GM19397 (cell line): Measurements from ENCODE around the gene CAMTA1.

Experiments used
- ATAC-seq: cut with Tn5 transposase; IDR thresholded peaks from one replicate; pipeline ENCODE4 v1.9.1; 2021; ENCODE audit warnings: mild to moderate bottlenecking, moderate library complexity; ENCODE audit not compliant: unreplicated experiment

CAMTA1 gene

DNA sequence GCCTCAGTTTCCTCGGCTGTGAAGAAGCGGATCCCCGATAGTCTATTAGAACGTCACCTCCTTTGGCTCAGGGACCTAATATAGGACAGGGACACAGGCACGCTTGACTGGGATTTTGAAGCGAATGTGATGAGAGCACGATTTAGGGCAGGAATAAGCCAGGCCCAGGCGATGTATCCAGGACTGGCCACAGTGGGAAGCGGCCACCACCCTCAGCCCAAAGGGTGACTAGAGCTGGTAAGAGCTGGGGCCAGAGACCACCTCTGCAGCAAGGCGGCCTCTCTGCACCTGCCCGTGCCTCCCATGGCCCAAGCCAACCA lies 885.9 kb downstream of the CAMTA1 start:
- no peak for ATAC-seq

DNA sequence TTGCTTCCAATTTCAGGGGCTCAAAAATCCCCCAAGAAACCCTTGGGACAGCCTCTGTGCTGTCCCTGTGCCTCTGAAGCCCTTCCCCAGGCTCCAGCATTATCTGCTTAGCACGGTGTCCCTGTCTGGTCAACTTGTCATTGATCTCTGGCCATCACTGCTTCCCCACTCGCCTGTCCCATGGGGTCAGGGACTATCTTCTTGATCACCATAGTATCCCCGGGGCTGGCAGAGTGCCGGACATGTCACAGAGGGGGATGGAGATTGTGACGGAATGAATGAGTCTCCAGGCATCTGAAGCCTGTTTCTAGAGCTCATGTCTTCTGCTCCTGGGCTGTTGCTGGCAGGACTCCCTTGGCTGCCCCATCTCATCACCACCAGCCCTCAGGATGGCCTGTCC lies 886.4 kb downstream of the CAMTA1 start:
- ATAC-seq, result no peak

- ATAC-seq, result no peak
Measured at GRCh38 chr1:7672864-7673263, 887.6 kb downstream of the CAMTA1 start.

- no peak for ATAC-seq
Measured at GRCh38 chr1:7674972-7675371, 889.7 kb downstream of the CAMTA1 start.

DNA sequence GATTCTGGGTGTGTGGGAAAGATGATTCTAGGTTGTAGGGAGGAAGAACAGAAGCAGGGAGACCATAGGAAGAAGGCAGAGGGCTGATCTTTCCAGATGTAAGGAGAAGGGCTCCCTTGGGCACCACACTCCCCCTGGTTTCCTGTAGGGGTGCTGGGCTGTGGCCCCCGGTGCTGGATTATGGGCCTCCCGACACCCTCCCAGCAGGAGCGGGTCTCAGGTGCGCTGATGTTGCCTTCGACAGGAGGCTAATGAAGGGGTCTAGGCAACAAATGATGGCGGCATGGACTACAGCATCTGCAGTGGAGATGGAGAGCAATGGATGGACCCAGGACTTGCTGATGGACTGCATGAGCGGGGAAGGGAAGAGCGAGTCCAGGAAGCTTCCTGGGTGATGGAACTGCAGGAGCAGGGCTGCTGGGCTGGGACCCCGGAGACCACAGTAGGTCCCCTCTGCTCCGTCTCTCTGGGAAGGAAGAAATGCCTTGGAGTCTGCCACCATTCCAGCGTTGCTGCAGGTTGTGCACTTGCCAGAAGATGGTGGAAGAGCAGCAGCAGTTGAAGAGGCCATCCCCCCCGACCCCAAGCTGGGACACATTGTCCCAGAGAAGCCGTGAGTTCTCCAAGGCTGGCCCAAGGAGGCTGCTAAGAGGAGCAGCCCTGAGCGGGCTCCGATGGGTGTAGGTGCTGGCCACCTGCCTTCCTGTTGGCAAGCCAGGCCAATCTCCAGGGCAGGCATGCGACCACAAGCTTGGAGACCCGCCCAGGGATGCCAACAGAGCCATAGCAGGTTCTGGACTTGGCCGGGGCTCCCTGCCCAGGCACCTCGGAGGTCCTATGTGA lies 890.4 kb downstream of the CAMTA1 start:
- ATAC-seq, result no peak

DNA sequence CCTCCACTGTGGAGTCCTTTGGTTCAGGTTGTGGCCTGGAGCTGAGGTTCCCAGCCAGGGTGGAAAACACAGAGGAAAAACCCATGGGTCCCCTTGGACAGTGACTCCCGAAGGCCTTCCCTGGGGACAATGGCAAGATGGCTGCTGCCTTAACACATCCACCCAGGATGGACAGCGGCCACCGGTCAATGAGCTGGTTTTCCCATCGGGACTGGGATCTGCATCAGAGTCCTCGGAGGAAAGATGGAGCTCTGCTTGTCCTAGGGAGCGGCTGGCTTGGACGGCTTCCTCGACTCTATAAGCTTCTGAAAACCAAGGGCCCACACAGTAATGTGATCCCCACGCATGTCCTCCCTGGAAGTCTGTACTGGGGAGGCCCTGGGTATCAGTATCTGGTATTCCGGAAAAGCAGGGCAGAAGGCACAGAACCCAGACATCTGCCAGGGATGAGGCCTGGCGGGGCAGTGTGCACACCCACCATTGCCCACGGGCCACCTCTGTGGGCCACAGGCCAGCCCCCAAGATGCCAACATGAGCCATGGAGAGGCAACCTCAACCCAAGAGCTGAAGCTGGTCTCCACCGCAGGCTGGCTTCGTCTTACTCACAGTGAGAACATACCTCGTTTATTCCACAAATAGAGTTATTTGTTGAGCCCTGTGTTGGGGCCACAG lies 891.2 kb downstream of the CAMTA1 start:
- no peak for ATAC-seq

DNA sequence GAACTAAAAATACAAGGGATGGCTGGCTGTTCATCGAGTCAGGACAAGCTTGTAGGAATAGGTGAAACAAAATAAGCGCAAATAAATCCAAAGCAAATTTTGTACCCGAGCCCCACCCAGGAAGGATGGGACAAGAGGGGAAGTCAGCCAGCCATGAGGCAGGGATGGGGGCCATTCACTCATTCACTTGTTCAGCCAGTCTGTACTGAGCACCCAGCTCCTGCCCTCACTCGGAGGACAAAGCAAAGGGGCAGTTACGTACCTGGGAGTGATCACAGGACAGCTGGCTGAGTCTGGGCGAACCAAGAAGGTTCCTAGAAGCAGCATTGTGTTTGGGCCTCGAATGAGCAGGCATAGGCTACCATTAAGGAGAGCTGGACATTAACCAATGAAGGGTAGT lies 891.9 kb downstream of the CAMTA1 start:
- ATAC-seq, result no peak

GRCh38 chr1:7677815-7678214 lies 892.6 kb downstream of the CAMTA1 start:
- ATAC-seq, result no peak

GRCh38 chr1:7678491-7679158 lies 893.4 kb downstream of the CAMTA1 start:
- no peak for ATAC-seq

DNA sequence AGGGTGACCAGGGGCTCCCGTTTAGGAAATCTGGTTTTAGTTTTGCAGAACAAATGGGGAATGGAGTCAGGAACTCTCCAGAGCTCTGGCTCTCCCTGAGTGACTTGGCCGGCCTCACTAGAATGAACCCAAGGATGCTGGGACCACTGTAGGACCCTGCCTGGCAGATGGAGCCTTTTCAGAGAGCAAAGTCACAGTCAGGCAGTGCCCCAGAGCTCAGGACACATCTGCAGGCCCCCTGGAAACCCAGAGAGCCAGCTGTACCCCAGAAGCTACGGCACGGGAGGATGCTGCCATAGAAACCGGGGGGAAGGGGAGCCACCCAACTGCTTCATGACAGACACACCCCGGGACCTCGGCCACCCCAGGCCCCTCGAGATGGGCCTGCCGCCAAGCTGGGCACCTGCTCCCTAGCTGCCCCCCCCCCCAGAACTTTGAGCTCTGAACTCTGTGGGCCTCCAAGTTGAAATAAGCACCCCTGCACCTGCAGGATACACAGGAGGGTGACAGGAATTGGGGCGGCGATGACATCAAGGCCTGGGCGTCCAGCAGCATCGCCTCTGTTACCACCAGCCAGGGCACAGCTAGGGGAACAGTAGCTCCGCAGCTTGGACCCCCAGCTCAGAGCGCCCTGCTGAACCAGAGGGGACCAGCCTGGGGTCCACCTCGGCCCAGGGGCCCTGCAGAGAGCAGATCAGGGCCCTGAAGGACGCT lies 894.1 kb downstream of the CAMTA1 start:
- ATAC-seq, result no peak

DNA sequence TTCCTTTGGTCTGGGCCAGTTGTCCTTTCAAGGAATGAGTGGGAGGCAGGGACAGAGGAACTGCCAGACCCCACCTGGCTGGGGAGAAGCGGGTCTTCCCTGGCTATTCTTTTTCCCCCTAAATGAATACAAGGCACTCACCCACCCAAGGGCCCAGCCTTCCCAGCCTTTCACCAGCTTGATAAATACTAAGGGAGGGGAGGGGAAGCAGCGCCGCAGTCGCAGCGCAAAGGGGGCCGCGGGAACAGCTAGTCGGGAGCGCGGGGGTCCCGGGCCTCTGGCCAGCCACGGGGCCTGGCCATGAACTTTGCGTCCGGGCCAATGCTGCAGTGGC lies 894.6 kb downstream of the CAMTA1 start:
- ATAC-seq, result no peak

- ATAC-seq, result no peak
Measured at GRCh38 chr1:7680207-7680954, 895.1 kb downstream of the CAMTA1 start.

GRCh38 chr1:7680955-7681268 lies 895.7 kb downstream of the CAMTA1 start:
- no peak for ATAC-seq

- no peak for ATAC-seq
Measured at GRCh38 chr1:7681401-7681800, 896.1 kb downstream of the CAMTA1 start.

DNA sequence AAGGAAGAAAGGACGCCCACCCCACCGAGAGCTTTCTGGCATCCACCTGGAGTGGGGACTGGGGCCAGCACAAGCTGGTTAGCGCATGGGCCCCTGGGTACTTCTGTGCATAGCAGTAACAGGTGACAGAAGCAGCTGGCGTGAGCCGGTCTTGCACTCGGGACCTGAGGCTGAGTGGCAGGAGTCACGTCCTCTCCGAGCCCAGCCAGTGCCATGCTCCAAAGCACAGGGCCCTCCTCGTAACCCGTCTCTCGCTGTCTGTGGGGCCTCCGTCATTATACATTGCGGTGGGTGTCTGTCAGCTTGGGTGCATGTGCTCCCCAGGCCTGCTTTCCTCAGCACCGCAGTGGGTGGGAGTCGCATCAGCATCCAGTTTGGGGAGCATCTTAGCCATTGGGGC lies 898.3 kb downstream of the CAMTA1 start:
- no peak for ATAC-seq

DNA sequence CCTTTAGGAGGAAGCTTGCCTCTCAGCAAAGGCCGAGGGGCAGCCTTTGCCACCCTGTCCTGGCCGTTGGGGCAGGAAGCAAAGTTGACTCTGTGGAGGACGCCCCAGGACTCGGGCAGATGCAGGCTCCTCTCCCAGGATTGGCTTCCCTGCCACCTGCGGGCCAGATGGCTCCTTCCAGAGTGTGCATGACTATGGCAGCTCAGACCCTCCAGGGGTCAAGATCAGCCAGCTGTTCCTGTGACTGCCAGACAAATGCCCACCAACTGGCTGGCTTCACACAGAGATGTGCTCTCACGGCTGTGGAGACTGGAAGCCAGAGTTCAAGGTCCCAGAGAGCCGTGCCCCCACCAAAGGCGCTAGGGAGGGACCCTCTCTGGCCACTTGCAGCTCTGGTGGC lies 898.9 kb downstream of the CAMTA1 start:
- ATAC-seq, result no peak

DNA sequence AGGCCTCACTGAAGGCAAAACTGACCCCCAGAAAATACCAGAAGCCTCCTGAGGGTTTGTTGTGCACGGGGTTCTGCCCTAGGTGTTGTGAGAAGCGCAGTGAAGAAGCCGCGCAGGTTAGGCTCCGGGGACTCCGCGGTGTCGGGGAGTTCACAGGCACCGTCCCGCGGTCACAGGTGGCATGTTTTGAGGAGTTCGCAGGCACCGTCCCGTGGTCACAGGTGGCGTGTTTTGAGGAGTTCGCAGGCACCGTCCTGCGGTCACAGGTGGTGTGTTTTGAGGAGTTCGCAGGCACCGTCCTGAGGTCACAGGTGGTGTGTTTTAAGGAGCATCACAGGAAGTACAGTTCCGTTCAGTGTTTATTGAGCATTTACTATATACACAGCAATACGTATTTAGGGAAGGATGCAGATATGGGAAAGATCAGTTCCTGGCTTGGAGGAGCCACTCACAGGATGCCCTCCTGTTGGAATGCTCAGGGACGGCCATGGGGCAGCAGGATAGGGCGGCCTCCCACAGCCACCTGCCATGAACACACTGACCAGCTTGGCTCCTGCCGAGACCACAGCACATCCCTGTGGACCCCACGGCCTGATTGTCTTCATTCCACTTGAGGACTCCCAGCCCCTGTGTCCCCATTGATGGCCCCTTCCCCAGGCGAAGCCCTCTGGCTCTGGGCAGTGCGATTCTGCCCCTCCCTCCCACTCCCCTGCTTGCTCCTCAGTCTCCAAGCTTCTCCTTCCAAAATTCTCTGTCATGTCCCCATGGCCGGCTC lies 899.8 kb downstream of the CAMTA1 start:
- ATAC-seq, result no peak

GRCh38 chr1:7686301-7686850 lies 901.1 kb downstream of the CAMTA1 start:
- no peak for ATAC-seq

DNA sequence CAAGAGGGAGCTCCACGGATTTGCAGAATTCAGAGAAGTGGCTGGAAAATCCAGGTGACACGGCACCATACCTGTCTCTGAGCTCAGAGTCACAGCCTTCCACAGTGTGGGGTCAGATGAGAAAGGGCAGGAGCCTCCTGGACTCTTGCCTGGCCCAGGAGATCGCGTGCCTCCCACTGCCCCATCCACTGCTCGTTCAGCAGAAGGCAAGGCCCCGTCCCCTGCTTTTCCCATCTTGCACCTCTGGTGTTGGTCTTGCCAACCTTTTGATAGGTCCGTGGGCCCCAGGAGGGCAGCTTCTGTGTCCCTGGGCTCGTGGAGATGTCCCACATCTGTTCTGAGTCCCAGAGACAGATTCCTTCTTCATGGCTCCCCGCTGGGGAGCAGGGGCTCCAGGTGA lies 902.2 kb downstream of the CAMTA1 start:
- ATAC-seq, result no peak

- no peak for ATAC-seq
Measured at GRCh38 chr1:7688659-7689058, 903.4 kb downstream of the CAMTA1 start.
